Osteoblast (primary cell): ENCODE data around the gene INSYN2B. TPM values are rescaled to one million over a fixed set of nuclear protein-coding genes. Genes with fewer than 3 reads are reported as not detected.

Source experiments
- DNase-seq: peaks from one replicate; pipeline ENCODE4 v3.0.0; 2011; ENCODE audit warnings: low spot score, mixed read lengths; ENCODE audit not compliant: insufficient read length; ENCODE audit errors: missing footprints
- H2AFZ ChIP-seq: 2 replicates; pipeline ENCODE4 v1.6.0; 2011; ENCODE audit warnings: mild to moderate bottlenecking, low read length
- H3K27ac ChIP-seq: 2 replicates; pipeline ENCODE4 v1.5.1; 2011; ENCODE audit warnings: mild to moderate bottlenecking, low read depth, low read length, moderate library complexity
- H3K27me3 ChIP-seq: 2 replicates; pipeline ENCODE4 v1.6.0; 2012; ENCODE audit warnings: mild to moderate bottlenecking, control low read depth, inconsistent platforms, low read length, moderate library complexity; ENCODE audit not compliant: insufficient read depth
- H3K36me3 ChIP-seq: 2 replicates; pipeline ENCODE4 v1.5.1; 2011; ENCODE audit warnings: mild to moderate bottlenecking, low read length, control low read depth, moderate library complexity; ENCODE audit not compliant: insufficient read depth
- H3K4me1 ChIP-seq: 2 replicates; pipeline ENCODE4 v1.5.1; 2011; ENCODE audit warnings: mild to moderate bottlenecking, low read length, control low read depth, moderate library complexity; ENCODE audit not compliant: insufficient read depth
- H3K4me2 ChIP-seq: 2 replicates; pipeline ENCODE4 v1.6.0; 2011; ENCODE audit warnings: mild to moderate bottlenecking, low read length; ENCODE audit not compliant: insufficient read depth
- H3K4me3 ChIP-seq: fragments of 200-600 bp; sonication (generic); 3 replicates; pipeline ENCODE4 v1.5.1; 2012; ENCODE audit warnings: mild to moderate bottlenecking, low read length, inconsistent platforms; ENCODE audit not compliant: insufficient read depth
- H3K79me2 ChIP-seq: 2 replicates; pipeline ENCODE4 v1.6.0; 2012; ENCODE audit warnings: mild to moderate bottlenecking, low read length, control low read depth, inconsistent platforms; ENCODE audit not compliant: insufficient read depth
- H3K9me3 ChIP-seq: 2 replicates; pipeline ENCODE4 v1.5.1; 2011; ENCODE audit warnings: low read depth, low read length, control low read depth
- H4K20me1 ChIP-seq: 2 replicates; pipeline ENCODE4 v1.6.0; 2012; ENCODE audit warnings: mild to moderate bottlenecking, low read length, control low read depth; ENCODE audit not compliant: insufficient read depth
- total RNA-seq: library from RNA; depleted of rRNA; stranded (reverse); fragments of >200 nt; gene quantifications from 2 replicates; pipeline ENCODE4 v1.2.3, GENCODE V29; 2012
- TF ChIP-seq, protein P1 (sequence below): IDR thresholded peaks from 2 replicates; pipeline ENCODE4 v1.5.1; 2011; ENCODE audit warnings: mild to moderate bottlenecking, low read depth, low read length, moderate library complexity; ENCODE audit errors: extremely low read depth

The INSYN2B gene
- total RNA-seq, 1 donor = 2.2 TPM

GRCh38 chr5:169880785-169881184, 99.5 kb downstream of the INSYN2B start:
- H3K4me3 ChIP-seq = no peak overlapping the region
- H3K9me3 ChIP-seq = no peaks in the 10 kb centered on the region
- no peak overlapping the region for H2AFZ ChIP-seq
- no peaks in the 10 kb centered on the region for H3K79me2 ChIP-seq
- H3K4me1 ChIP-seq = peaks cover 2% of the 10 kb centered on the region
- TF ChIP-seq, protein P1, sequence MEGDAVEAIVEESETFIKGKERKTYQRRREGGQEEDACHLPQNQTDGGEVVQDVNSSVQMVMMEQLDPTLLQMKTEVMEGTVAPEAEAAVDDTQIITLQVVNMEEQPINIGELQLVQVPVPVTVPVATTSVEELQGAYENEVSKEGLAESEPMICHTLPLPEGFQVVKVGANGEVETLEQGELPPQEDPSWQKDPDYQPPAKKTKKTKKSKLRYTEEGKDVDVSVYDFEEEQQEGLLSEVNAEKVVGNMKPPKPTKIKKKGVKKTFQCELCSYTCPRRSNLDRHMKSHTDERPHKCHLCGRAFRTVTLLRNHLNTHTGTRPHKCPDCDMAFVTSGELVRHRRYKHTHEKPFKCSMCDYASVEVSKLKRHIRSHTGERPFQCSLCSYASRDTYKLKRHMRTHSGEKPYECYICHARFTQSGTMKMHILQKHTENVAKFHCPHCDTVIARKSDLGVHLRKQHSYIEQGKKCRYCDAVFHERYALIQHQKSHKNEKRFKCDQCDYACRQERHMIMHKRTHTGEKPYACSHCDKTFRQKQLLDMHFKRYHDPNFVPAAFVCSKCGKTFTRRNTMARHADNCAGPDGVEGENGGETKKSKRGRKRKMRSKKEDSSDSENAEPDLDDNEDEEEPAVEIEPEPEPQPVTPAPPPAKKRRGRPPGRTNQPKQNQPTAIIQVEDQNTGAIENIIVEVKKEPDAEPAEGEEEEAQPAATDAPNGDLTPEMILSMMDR = no peak
- no peak overlapping the region for H3K27ac ChIP-seq
- DNase-seq = no peak
- H3K27me3 ChIP-seq = no peaks in the 10 kb centered on the region
- H3K36me3 ChIP-seq = no peaks in the 10 kb centered on the region
- H4K20me1 ChIP-seq = no peaks in the 10 kb centered on the region
- H3K4me2 ChIP-seq = no peak overlapping the region

GRCh38 chr5:169880012-169880663, 100.2 kb downstream of the INSYN2B start:
- Histone ChIP-seq H3K4me1 (peaks cover 2% of the 10 kb centered on the region), H2AFZ (no peak overlapping the region), H3K27ac (no peak overlapping the region), H3K9me3 (no peaks in the 10 kb centered on the region), H3K36me3 (no peaks in the 10 kb centered on the region), H3K4me3 (no peak overlapping the region), H4K20me1 (no peaks in the 10 kb centered on the region), H3K27me3 (no peaks in the 10 kb centered on the region), H3K79me2 (no peaks in the 10 kb centered on the region), H3K4me2 (no peak overlapping the region)
- TF ChIP-seq, protein P1 = no peak
- no peak for DNase-seq

GRCh38 chr5:169876386-169876785, 103.9 kb downstream of the INSYN2B start:
- H3K79me2 ChIP-seq = no peaks in the 10 kb centered on the region
- no peaks in the 10 kb centered on the region for H3K36me3 ChIP-seq
- H3K27me3 ChIP-seq = no peaks in the 10 kb centered on the region
- DNase-seq = peak; percentile 58
- H3K4me3 ChIP-seq = no peak overlapping the region
- TF ChIP-seq, protein P1 = no peak
- no peaks in the 10 kb centered on the region for H4K20me1 ChIP-seq
- no peak overlapping the region for H3K27ac ChIP-seq
- peaks cover 2% of the 10 kb centered on the region for H3K4me1 ChIP-seq
- no peaks in the 10 kb centered on the region for H3K9me3 ChIP-seq
- no peak overlapping the region for H3K4me2 ChIP-seq
- H2AFZ ChIP-seq = no peak overlapping the region

DNA sequence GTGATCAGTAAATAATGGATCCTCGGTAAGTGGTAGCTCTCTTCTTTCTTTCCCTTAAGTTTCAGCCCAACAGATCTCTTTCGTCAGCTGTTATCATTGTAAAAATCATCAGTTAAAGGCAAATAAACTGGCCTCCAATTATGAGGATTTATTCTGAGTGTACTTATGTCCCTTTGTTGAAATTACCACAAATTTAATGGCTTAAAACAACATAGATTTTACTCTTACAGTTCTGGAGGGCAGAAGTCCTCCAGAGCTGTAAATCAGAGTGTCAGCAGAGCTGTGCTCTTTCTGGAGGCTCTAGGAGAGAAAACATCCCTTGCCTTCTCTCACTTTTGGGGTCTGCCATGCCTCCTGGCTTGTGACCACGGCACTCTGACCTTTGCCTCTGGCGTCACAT, 104.6 kb downstream of the INSYN2B start:
- Histone ChIP-seq H3K79me2 (no peaks in the 10 kb centered on the region), H2AFZ (no peak overlapping the region), H3K4me3 (no peak overlapping the region), H4K20me1 (no peaks in the 10 kb centered on the region), H3K4me2 (no peak overlapping the region), H3K4me1 (peaks cover 2% of the 10 kb centered on the region), H3K27me3 (no peaks in the 10 kb centered on the region), H3K27ac (peak overlapping the region; percentile 13), H3K36me3 (no peaks in the 10 kb centered on the region), H3K9me3 (no peaks in the 10 kb centered on the region)
- DNase-seq = no peak
- TF ChIP-seq, protein P1 = no peak
